Tibial artery (tissue), 4 donors: ENCODE results near the gene MAP3K20.

ENCODE experiments used
- DNase-seq, 2 donors: peaks; one replicate each; pipeline ENCODE4 v3.0.0-alpha.2; 2019
- H3K27ac ChIP-seq, 2 donors: fragments of 200-600 bp; sonication (generic) in 1 of 2; 1 replicate in 1 of 2; 2 replicates in 1 of 2; pipeline ENCODE4 v1.5.1; 2018 to 2019; ENCODE audit warnings: mild to moderate bottlenecking in 1 of 2
- H3K27me3 ChIP-seq, 2 donors: fragments of 200-600 bp; sonication (generic) in 1 of 2; one replicate each; pipeline versions ENCODE4 v1.5.1 to v1.6.0; 2016 to 2019
- H3K36me3 ChIP-seq, 3 donors: fragments of 200-600 bp; sonication (generic) in 2 of 3; one replicate each; pipeline ENCODE4 v1.5.1; 2016 to 2019; ENCODE audit warnings: mild to moderate bottlenecking in 2 of 3
- H3K4me1 ChIP-seq, 4 donors: fragments of 200-600 bp; sonication (generic) in 2 of 4; 1 replicate in 3 of 4; 2 replicates in 1 of 4; pipeline ENCODE4 v1.5.1; 2016 to 2019
- H3K4me3 ChIP-seq, 2 donors: fragments of 200-600 bp; sonication (generic) in 1 of 2; 1 replicate in 1 of 2; 2 replicates in 1 of 2; pipeline ENCODE4 v1.5.1; 2018 to 2019; ENCODE audit warnings: mild to moderate bottlenecking in 2 of 2
- H3K9me3 ChIP-seq, 3 donors: fragments of 200-600 bp; sonication (generic) in 1 of 3; one replicate each; pipeline ENCODE4 v1.5.1; 2016 to 2019
- intact Hi-C: fragments of 100-400 bp; cut with DNase I; formaldehyde crosslinking; loops from one replicate; pipeline ENCODE4 v1.15.0; 2023; ENCODE audit warnings: low total_unique reads
- TF ChIP-seq, protein P1 (sequence below), 2 experiments: fragments of 200-600 bp in 1 of 2; fragments of 450-650 bp in 1 of 2; IDR thresholded peaks; one replicate each; pipeline ENCODE4 v1.5.1; 2017 to 2019; ENCODE audit warnings: antibody characterized with exemption in 2 of 2, mild to moderate bottlenecking in 1 of 2, moderate library complexity in 1 of 2

MAP3K20 gene

GRCh38 chr2:173086518-173087213 is 11.0 kb downstream of the MAP3K20 start:
- Histone ChIP-seq H3K27ac (peak overlapping the region; percentile 75 to 90), H3K4me1 (peaks cover 0 to 92% (median 37%) of the 10 kb centered on the region in 4 donors)
- peak in 1 of 2 donors; percentile 51 for DNase-seq

GRCh38 chr2:173087214-173087581 is 11.6 kb downstream of the MAP3K20 start:
- Histone ChIP-seq H3K4me1 (peaks cover 0 to 96% (median 42%) of the 10 kb centered on the region in 4 donors), H3K27me3 (no peaks in the 10 kb centered on the region), H3K27ac (peak overlapping the region; percentile 75 to 90), H3K9me3 (no peaks in the 10 kb centered on the region), H3K36me3 (no peaks in the 10 kb centered on the region), H3K4me3 (no peak overlapping the region)
- DNase-seq = no peak
- intact Hi-C loops = no loop called here
- TF ChIP-seq, protein P1, sequence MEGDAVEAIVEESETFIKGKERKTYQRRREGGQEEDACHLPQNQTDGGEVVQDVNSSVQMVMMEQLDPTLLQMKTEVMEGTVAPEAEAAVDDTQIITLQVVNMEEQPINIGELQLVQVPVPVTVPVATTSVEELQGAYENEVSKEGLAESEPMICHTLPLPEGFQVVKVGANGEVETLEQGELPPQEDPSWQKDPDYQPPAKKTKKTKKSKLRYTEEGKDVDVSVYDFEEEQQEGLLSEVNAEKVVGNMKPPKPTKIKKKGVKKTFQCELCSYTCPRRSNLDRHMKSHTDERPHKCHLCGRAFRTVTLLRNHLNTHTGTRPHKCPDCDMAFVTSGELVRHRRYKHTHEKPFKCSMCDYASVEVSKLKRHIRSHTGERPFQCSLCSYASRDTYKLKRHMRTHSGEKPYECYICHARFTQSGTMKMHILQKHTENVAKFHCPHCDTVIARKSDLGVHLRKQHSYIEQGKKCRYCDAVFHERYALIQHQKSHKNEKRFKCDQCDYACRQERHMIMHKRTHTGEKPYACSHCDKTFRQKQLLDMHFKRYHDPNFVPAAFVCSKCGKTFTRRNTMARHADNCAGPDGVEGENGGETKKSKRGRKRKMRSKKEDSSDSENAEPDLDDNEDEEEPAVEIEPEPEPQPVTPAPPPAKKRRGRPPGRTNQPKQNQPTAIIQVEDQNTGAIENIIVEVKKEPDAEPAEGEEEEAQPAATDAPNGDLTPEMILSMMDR (IDR thresholded peaks at IDR 0.05) = no peak

More at GRCh38 chr2:173086518-173087213, 11.0 kb downstream of the MAP3K20 start:
- no peaks in the 10 kb centered on the region for H3K9me3 ChIP-seq
- H3K27me3 ChIP-seq = no peaks in the 10 kb centered on the region
- no peaks in the 10 kb centered on the region for H3K36me3 ChIP-seq
- TF ChIP-seq, protein P1 (IDR thresholded peaks at IDR 0.05) = no peak
- no peak overlapping the region for H3K4me3 ChIP-seq
- intact Hi-C loops = no loop called here

DNA sequence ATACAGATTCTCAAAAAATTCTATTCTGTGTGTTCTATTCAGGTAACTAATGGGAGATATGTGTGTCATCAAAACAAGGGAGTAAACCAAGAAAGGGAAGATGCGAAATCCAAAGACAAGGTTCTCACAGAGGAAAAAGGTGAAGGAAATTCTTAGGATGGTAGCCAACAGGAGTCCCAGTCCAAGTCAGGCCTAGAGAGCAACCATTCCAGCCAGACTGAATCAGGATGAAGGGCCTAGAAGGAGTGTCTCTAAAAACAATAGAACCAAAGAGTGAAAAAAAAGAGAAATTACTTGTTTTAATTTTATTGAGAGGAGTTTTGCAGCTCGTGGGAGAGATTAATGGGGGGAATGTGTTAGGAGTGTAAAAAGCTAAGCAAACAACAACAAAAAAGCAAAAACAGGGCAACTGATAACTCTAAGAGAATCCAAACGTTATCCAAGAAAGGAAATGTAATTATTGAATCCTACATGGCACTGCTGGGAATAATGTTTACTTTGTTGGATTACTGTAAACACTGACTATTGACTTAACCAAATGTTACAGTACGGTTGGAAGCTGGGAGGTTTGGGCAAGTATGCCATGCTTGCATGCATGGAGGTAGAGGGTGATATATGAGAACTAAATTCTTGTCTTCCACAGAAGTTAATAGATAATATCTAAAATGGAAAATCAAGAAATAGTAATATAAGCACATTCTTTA is 12.3 kb downstream of the MAP3K20 start:
- DNase-seq = no peak
- peaks cover 0 to 96% (median 44%) of the 10 kb centered on the region in 4 donors for H3K4me1 ChIP-seq
- no peaks in the 10 kb centered on the region for H3K27me3 ChIP-seq
- intact Hi-C loops = no loop called here
- H3K9me3 ChIP-seq = no peaks in the 10 kb centered on the region
- no peak overlapping the region for H3K4me3 ChIP-seq
- peak overlapping the region; percentile 75 to 90 for H3K27ac ChIP-seq
- no peaks in the 10 kb centered on the region for H3K36me3 ChIP-seq
- TF ChIP-seq, protein P1 (IDR thresholded peaks at IDR 0.05) = no peak

DNA sequence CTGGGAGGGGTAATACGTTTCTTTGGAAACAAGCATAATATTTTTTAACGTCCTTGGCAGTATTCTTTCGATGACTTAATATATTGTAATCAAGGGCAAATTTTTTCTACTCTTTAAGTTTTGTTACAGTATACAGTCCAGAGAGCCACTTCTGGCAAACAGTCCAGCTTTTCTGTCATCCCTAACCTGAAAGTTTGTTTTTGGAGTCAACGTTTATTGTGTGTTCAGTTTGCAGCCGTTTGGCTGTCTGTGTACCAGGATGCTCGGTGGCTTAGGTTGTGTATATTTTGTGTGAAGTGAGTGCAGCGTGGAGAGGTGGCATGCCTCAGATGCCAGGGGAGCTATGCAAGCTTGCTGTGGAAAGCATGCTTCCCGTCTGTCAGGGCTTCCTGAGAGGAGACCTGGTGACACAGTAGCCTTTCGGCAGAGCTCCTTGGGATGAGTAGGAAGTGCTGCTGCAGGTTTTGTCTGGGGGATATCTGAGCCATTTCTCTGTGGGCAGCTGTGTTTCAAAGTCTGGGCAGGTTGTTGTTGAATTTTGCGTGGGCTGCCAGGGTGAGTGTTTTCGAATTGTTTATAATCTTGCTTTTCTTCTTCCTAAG is 14.7 kb downstream of the MAP3K20 start:
- peak overlapping the region; percentile 1 to 34 for H3K4me3 ChIP-seq
- DNase-seq = no peak
- H3K27me3 ChIP-seq = no peaks in the 10 kb centered on the region
- intact Hi-C loops = loop anchor here (5.0 kb wide), 1 partner anchor 112 kb away; no protein-coding TSS in a partner anchor
- peaks cover 0 to 90% (median 45%) of the 10 kb centered on the region in 4 donors for H3K4me1 ChIP-seq
- no peaks in the 10 kb centered on the region for H3K36me3 ChIP-seq
- no peaks in the 10 kb centered on the region for H3K9me3 ChIP-seq
- peak overlapping the region; percentile 88 to 90 for H3K27ac ChIP-seq
- TF ChIP-seq, protein P1 (IDR thresholded peaks at IDR 0.05) = no peak

DNA sequence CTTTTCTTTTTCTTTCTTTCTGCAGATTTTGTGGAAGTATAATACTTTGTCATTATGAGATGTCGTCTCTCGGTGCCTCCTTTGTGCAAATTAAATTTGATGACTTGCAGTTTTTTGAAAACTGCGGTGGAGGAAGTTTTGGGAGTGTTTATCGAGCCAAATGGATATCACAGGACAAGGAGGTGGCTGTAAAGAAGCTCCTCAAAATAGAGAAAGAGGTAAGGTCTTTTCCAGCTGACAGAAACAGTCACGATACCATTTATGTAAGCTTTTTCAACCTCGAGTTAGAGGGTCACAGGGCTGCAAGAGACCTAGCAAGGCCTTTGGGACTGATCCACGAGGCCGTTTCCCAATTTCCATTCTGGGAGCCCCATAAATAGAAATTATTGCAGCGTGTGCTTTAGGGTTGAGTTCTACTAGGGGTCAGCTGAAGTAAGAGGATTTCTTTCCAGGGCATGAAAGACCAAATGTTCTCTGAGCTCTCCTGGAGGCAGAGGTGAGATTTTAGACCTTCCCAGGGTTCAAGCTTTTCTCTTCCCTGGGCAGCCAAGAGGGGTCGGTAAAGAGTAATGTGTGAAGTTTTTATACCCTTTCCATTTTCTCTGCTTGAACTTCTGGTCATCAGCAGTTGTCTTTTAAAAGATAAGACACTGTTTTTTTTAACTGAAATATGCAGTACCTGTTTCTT is 15.5 kb downstream of the MAP3K20 start:
- Histone ChIP-seq H3K27ac (peak overlapping the region; percentile 88 to 90), H3K27me3 (no peaks in the 10 kb centered on the region), H3K36me3 (no peaks in the 10 kb centered on the region), H3K9me3 (no peaks in the 10 kb centered on the region), H3K4me1 (peaks cover 0 to 88% (median 43%) of the 10 kb centered on the region in 4 donors), H3K4me3 (peak overlapping the region; percentile 1 to 34)
- intact Hi-C loops = loop anchor here (5.0 kb wide), 1 partner anchor 111 kb away; no protein-coding TSS in a partner anchor
- DNase-seq = peak; percentile 66 to 89
- TF ChIP-seq, protein P1 (IDR thresholded peaks at IDR 0.05) = peak in 1 of 2 experiments; percentile 43
